Measurements from ENCODE around the gene GALNT4. TPM values are rescaled to one million over a fixed set of nuclear protein-coding genes. Genes with fewer than 3 reads are reported as not detected.

The GALNT4 gene
- total and polyA plus RNA-seq, 8 donors, result 0.45 to 111 (median 6.6) TPM

- intact Hi-C loops (cut with DNase I; ENCODE audit: low total_unique reads), result loop anchor here (10.0 kb wide), 1 partner anchor 562 kb away; no protein-coding TSS in a partner anchor
- Histone ChIP-seq H3K27me3 (no peaks in the 10 kb centered on the region), H3K9me3 (no peaks in the 10 kb centered on the region), H3K27ac (no peak overlapping the region), H3K4me3 (no peak overlapping the region), H3K36me3 (peaks cover 0 to 6% (median 0%) of the 10 kb centered on the region in 4 donors), H3K4me1 (peaks cover 10 to 27% (median 14%) of the 10 kb centered on the region in 4 donors)
- TF ChIP-seq POLR2A (IDR thresholded peaks at IDR 0.05) (no peak), CTCF (IDR thresholded peaks at IDR 0.05) (peak in 5 of 7 experiments; percentile 70 to 82 (median 78)), EP300 (IDR thresholded peaks at IDR 0.05) (no peak), POLR2AphosphoS5 (IDR thresholded peaks at IDR 0.05) (peak in 1 of 3 donors; percentile 31)
- 8 to 17% (median 10%) methylated on average over 6 of the region's 6 CpGs for WGBS, 5 donors
- peak; percentile 76 to 94 for DNase-seq
Observed at GRCh38 chr12:89542912-89543592, 18.5 kb upstream of the GALNT4 start.

GRCh38 chr12:89542236-89542635 is 17.6 kb upstream of the GALNT4 start:
- intact Hi-C loops (cut with DNase I; ENCODE audit: low total_unique reads), result loop anchor here (10.0 kb wide), 1 partner anchor 563 kb away; no protein-coding TSS in a partner anchor

GRCh38 chr12:89540586-89540985 is 16.0 kb upstream of the GALNT4 start:
- no peak overlapping the region for H3K4me3 ChIP-seq
- peaks cover 10 to 27% (median 14%) of the 10 kb centered on the region in 4 donors for H3K4me1 ChIP-seq
- intact Hi-C loops (cut with DNase I; ENCODE audit: low total_unique reads), result loop anchor here (10.0 kb wide), 1 partner anchor 564 kb away; no protein-coding TSS in a partner anchor
- H3K27ac ChIP-seq, result no peak overlapping the region
- no peaks in the 10 kb centered on the region for H3K9me3 ChIP-seq
- H3K27me3 ChIP-seq, result no peaks in the 10 kb centered on the region
- H3K36me3 ChIP-seq, result peaks cover 0 to 6% (median 0%) of the 10 kb centered on the region in 4 donors
- DNase-seq, result no peak
- no peak for TF ChIP-seq POLR2AphosphoS5 (IDR thresholded peaks at IDR 0.05)
- no peak for TF ChIP-seq CTCF (IDR thresholded peaks at IDR 0.05)
- no peak for TF ChIP-seq POLR2A (IDR thresholded peaks at IDR 0.05)
- no peak for TF ChIP-seq EP300 (IDR thresholded peaks at IDR 0.05)
- WGBS, 5 donors, result 63 to 86% (median 68%) methylated on average over 3 of the region's 3 CpGs

More at GRCh38 chr12:89542236-89542635, 17.6 kb upstream of the GALNT4 start:
- WGBS, 5 donors, result 93 to 100% (median 96%) methylated on average over 2 of the region's 2 CpGs
- Histone ChIP-seq H3K9me3 (no peaks in the 10 kb centered on the region), H3K36me3 (peaks cover 0 to 6% (median 0%) of the 10 kb centered on the region in 4 donors), H3K27me3 (no peaks in the 10 kb centered on the region), H3K27ac (no peak overlapping the region), H3K4me3 (no peak overlapping the region), H3K4me1 (peaks cover 10 to 27% (median 14%) of the 10 kb centered on the region in 4 donors)
- no peak for TF ChIP-seq POLR2AphosphoS5 (IDR thresholded peaks at IDR 0.05)
- TF ChIP-seq POLR2A (IDR thresholded peaks at IDR 0.05), result no peak
- TF ChIP-seq CTCF (IDR thresholded peaks at IDR 0.05), result no peak
- TF ChIP-seq EP300 (IDR thresholded peaks at IDR 0.05), result no peak
- DNase-seq, result no peak

- Histone ChIP-seq H3K4me1 (peaks cover 7 to 21% (median 8%) of the 10 kb centered on the region in 4 donors), H3K36me3 (peaks cover 0 to 6% (median 0%) of the 10 kb centered on the region in 4 donors), H3K27ac (no peak overlapping the region), H3K27me3 (no peaks in the 10 kb centered on the region), H3K4me3 (no peak overlapping the region), H3K9me3 (no peaks in the 10 kb centered on the region)
- no peak for TF ChIP-seq POLR2AphosphoS5 (IDR thresholded peaks at IDR 0.05)
- TF ChIP-seq EP300 (IDR thresholded peaks at IDR 0.05), result no peak
- no peak for TF ChIP-seq CTCF (IDR thresholded peaks at IDR 0.05)
- no peak for TF ChIP-seq POLR2A (IDR thresholded peaks at IDR 0.05)
- 57 to 88% (median 80%) methylated on average over 5 of the region's 5 CpGs for WGBS, 5 donors
- DNase-seq, result no peak
- intact Hi-C loops (cut with DNase I; ENCODE audit: low total_unique reads), result loop anchor here (10.0 kb wide), 1 partner anchor 565 kb away; no protein-coding TSS in a partner anchor
Observed at GRCh38 chr12:89539426-89540223, 15.0 kb upstream of the GALNT4 start.
